SU-DHL-6 (cell line): ENCODE data around the gene SLC16A13.

Source experiments
- EZH2phosphoT487 ChIP-seq: fragments of 200-600 bp; sonication (generic), shearing (Covaris generic); conservative IDR thresholded peaks from 2 replicates; pipeline ENCODE4 v1.6.1; 2018; ENCODE audit warnings: mild to moderate bottlenecking, antibody characterized with exemption, low read length, moderate library complexity, mixed read lengths
- TF ChIP-seq, protein P1 (sequence below): fragments of 200-600 bp; sonication (generic); IDR thresholded peaks from one replicate; pipeline ENCODE4 v1.5.1; 2017; ENCODE audit warnings: antibody characterized with exemption, mild to moderate bottlenecking, low read length, moderate library complexity; ENCODE audit not compliant: insufficient read depth, poor library complexity, severe bottlenecking

DNA sequence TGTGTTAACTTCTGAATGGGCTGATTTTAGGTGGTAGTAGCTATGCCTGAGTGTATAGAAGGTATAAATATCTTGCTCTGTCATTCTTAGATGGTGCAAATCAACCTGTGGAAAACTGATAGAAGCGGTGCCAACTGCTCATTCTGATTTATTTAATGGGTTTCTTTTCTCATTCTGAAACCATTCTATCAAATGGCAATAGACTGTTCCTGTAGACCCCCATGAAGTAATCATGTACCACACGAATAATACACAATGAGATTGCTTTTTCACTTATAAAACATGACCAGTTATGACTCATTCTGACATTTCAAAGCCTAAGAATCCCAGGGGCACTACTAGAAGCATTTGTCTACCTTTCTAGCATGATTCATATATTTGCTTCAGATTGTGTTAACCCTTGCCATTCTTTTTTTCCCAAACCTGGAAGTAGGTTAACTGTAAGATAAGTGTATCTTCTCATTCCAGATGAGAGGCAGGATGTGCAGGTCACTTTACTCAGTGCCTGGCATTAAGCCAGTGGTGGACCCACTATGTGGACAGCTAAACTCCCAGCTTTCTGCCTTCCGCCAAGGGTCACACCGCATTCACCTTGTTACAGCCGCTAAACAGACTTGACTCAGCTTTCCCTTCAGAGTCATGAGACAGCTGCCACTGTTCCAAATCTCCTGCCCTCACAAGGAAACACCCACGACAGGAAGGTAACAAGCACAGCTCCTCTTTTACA is 24.5 kb downstream of the SLC16A13 start:
- TF ChIP-seq, protein P1, sequence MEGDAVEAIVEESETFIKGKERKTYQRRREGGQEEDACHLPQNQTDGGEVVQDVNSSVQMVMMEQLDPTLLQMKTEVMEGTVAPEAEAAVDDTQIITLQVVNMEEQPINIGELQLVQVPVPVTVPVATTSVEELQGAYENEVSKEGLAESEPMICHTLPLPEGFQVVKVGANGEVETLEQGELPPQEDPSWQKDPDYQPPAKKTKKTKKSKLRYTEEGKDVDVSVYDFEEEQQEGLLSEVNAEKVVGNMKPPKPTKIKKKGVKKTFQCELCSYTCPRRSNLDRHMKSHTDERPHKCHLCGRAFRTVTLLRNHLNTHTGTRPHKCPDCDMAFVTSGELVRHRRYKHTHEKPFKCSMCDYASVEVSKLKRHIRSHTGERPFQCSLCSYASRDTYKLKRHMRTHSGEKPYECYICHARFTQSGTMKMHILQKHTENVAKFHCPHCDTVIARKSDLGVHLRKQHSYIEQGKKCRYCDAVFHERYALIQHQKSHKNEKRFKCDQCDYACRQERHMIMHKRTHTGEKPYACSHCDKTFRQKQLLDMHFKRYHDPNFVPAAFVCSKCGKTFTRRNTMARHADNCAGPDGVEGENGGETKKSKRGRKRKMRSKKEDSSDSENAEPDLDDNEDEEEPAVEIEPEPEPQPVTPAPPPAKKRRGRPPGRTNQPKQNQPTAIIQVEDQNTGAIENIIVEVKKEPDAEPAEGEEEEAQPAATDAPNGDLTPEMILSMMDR, result no peak
- no peak for TF ChIP-seq EZH2phosphoT487
